Astrocyte (in vitro differentiated cells and primary cell): ENCODE data around the gene GNMT. TPM values are rescaled to one million over a fixed set of nuclear protein-coding genes. Genes with fewer than 3 reads are reported as not detected.

Experiments used
- DNase-seq: peaks from one replicate; pipeline ENCODE4 v3.0.0-alpha.2; 2010; ENCODE audit warnings: low read depth
- FAIRE-seq: peaks from 2 replicates; lab custom pipeline; 2011; peaks lifted over from hg19 to GRCh38; lab: Jason Lieb, UNC
- H2AFZ ChIP-seq: 2 replicates; pipeline ENCODE4 v1.6.0; 2012; ENCODE audit warnings: low read depth, low read length, inconsistent platforms
- H3K27ac ChIP-seq: 2 replicates; pipeline ENCODE4 v1.5.1; 2011; ENCODE audit warnings: low read depth, low read length, inconsistent platforms
- H3K27me3 ChIP-seq: 2 replicates; pipeline ENCODE4 v1.6.0; 2011; ENCODE audit warnings: low read length, inconsistent platforms; ENCODE audit not compliant: insufficient read depth
- H3K36me3 ChIP-seq: 2 replicates; pipeline ENCODE4 v1.5.1; 2011; ENCODE audit warnings: low read length, inconsistent platforms; ENCODE audit not compliant: insufficient read depth
- H3K4me1 ChIP-seq: 2 replicates; pipeline ENCODE4 v1.5.1; 2011; ENCODE audit warnings: low read length, inconsistent platforms; ENCODE audit not compliant: insufficient read depth
- H3K4me2 ChIP-seq: 2 replicates; pipeline ENCODE4 v1.6.0; 2012; ENCODE audit warnings: low read length, inconsistent platforms
- H3K4me3 ChIP-seq: 2 replicates; pipeline ENCODE4 v1.5.1; 2011; ENCODE audit warnings: low read depth, mild to moderate bottlenecking, low read length, inconsistent platforms; ENCODE audit not compliant: insufficient read depth
- H3K79me2 ChIP-seq: 2 replicates; pipeline ENCODE4 v1.6.0; 2012; ENCODE audit warnings: mild to moderate bottlenecking, low read length, inconsistent platforms; ENCODE audit not compliant: insufficient read depth
- H3K9ac ChIP-seq: 2 replicates; pipeline ENCODE4 v1.6.0; 2012; ENCODE audit warnings: mild to moderate bottlenecking, low read length, inconsistent platforms
- H3K9me3 ChIP-seq: 2 replicates; pipeline ENCODE4 v1.5.1; 2012; ENCODE audit warnings: low read depth, mild to moderate bottlenecking, low read length, inconsistent platforms; ENCODE audit not compliant: insufficient read depth
- H4K20me1 ChIP-seq: 2 replicates; pipeline ENCODE4 v1.6.0; 2012; ENCODE audit warnings: low read length, inconsistent platforms; ENCODE audit not compliant: insufficient read depth
- H3K27ac Mint-ChIP-seq: one replicate; pipeline ENCODE4 v1.8.0; 2021; ENCODE audit warnings: mild to moderate bottlenecking, mixed read lengths; ENCODE audit not compliant: unreplicated experiment
- H3K27me3 Mint-ChIP-seq: one replicate; pipeline ENCODE4 v1.8.0; 2021; ENCODE audit warnings: low read depth, mixed read lengths; ENCODE audit not compliant: unreplicated experiment
- H3K36me3 Mint-ChIP-seq: one replicate; pipeline ENCODE4 v1.8.0; 2021; ENCODE audit warnings: low read depth, mixed read lengths; ENCODE audit not compliant: unreplicated experiment
- H3K4me1 Mint-ChIP-seq: one replicate; pipeline ENCODE4 v1.8.0; 2021; ENCODE audit warnings: low read depth, mixed read lengths; ENCODE audit not compliant: unreplicated experiment
- H3K4me3 Mint-ChIP-seq: one replicate; pipeline ENCODE4 v1.8.0; 2021; ENCODE audit warnings: mild to moderate bottlenecking, moderate library complexity, mixed read lengths; ENCODE audit not compliant: unreplicated experiment
- H3K9me3 Mint-ChIP-seq: one replicate; pipeline ENCODE4 v1.8.0; 2021; ENCODE audit warnings: mild to moderate bottlenecking, mixed read lengths; ENCODE audit not compliant: unreplicated experiment
- CTCF ChIP-seq: IDR thresholded peaks from 2 replicates; pipeline ENCODE4 v1.5.1; 2011; ENCODE audit warnings: low read depth, mild to moderate bottlenecking, inconsistent platforms, low read length, moderate library complexity; ENCODE audit not compliant: insufficient read depth
- EZH2 ChIP-seq: IDR thresholded peaks from 2 replicates; pipeline ENCODE4 v1.6.1; 2012; ENCODE audit warnings: mild to moderate bottlenecking, low read length, inconsistent platforms; ENCODE audit not compliant: insufficient read depth
- total RNA-seq: library from RNA; stranded (reverse); gene quantifications from 2 replicates; pipeline ENCODE4 v1.2.1, GENCODE V29; 2021

GNMT gene
- total RNA-seq, 1 donor from 2014 or later = 0.68 TPM

GRCh38 chr6:42963855-42964605 lies 3.5 kb downstream of the GNMT start:
- Histone ChIP-seq H4K20me1 (no peaks in the 10 kb centered on the region), H3K27me3 (peaks cover 3% of the 10 kb centered on the region), H3K4me3 (no peak overlapping the region), H2AFZ (no peak overlapping the region), H3K4me1 (peaks cover 9% of the 10 kb centered on the region), H3K79me2 (no peaks in the 10 kb centered on the region), H3K27ac (no peak overlapping the region), H3K9me3 (no peaks in the 10 kb centered on the region), H3K36me3 (no peaks in the 10 kb centered on the region), H3K9ac (no peak overlapping the region), H3K4me2 (no peak overlapping the region)
- Mint-ChIP-seq H3K27me3 (peaks cover 20% of the 10 kb centered on the region), H3K27ac (no peak overlapping the region), H3K4me1 (no peaks in the 10 kb centered on the region), H3K36me3 (peaks cover 24% of the 10 kb centered on the region), H3K4me3 (no peak overlapping the region), H3K9me3 (no peaks in the 10 kb centered on the region)
- FAIRE-seq (no peak), DNase-seq (no peak)
- TF ChIP-seq EZH2 = no peak
- TF ChIP-seq CTCF = peak; percentile 21

GRCh38 chr6:42966571-42966970 lies 6.0 kb downstream of the GNMT start:
- Histone ChIP-seq H3K36me3 (no peaks in the 10 kb centered on the region), H3K27me3 (no peaks in the 10 kb centered on the region), H3K27ac (no peak overlapping the region), H3K79me2 (no peaks in the 10 kb centered on the region), H2AFZ (no peak overlapping the region), H4K20me1 (peaks cover 3% of the 10 kb centered on the region), H3K4me2 (no peak overlapping the region), H3K4me3 (no peak overlapping the region), H3K4me1 (peaks cover 6% of the 10 kb centered on the region), H3K9ac (no peak overlapping the region), H3K9me3 (no peaks in the 10 kb centered on the region)
- FAIRE-seq (no peak), DNase-seq (no peak)
- Mint-ChIP-seq H3K27ac (peak overlapping the region; percentile 69), H3K36me3 (peaks cover 21% of the 10 kb centered on the region), H3K4me1 (peaks cover 9% of the 10 kb centered on the region), H3K9me3 (no peaks in the 10 kb centered on the region), H3K27me3 (peaks cover 8% of the 10 kb centered on the region), H3K4me3 (no peak overlapping the region)
- TF ChIP-seq CTCF (no peak), EZH2 (no peak)

GRCh38 chr6:42967228-42967627 lies 6.7 kb downstream of the GNMT start:
- Mint-ChIP-seq H3K9me3 (no peaks in the 10 kb centered on the region), H3K27me3 (peaks cover 3% of the 10 kb centered on the region), H3K36me3 (peaks cover 15% of the 10 kb centered on the region), H3K4me1 (peaks cover 11% of the 10 kb centered on the region), H3K4me3 (no peak overlapping the region), H3K27ac (no peak overlapping the region)
- Histone ChIP-seq H3K4me2 (no peak overlapping the region), H4K20me1 (peaks cover 3% of the 10 kb centered on the region), H3K9ac (no peak overlapping the region), H2AFZ (no peak overlapping the region), H3K4me1 (peaks cover 6% of the 10 kb centered on the region), H3K27ac (no peak overlapping the region), H3K27me3 (no peaks in the 10 kb centered on the region), H3K4me3 (no peak overlapping the region), H3K79me2 (no peaks in the 10 kb centered on the region), H3K36me3 (no peaks in the 10 kb centered on the region), H3K9me3 (no peaks in the 10 kb centered on the region)
- no peak for FAIRE-seq
- no peak for TF ChIP-seq EZH2
- no peak for TF ChIP-seq CTCF
- DNase-seq = no peak
